Gastrocnemius medialis (tissue), 4 donors: Measurements from ENCODE around the gene KIRREL3.

Experiments used
- CTCF ChIP-seq, 5 experiments: fragments of 450-650 bp in 3 of 5; fragments of 200-600 bp in 2 of 5; sonication (generic) in 2 of 5; IDR thresholded peaks in 4 of 5; conservative IDR thresholded peaks in 1 of 5; 1 replicate in 4 of 5; 2 replicates in 1 of 5; pipeline ENCODE4 v1.5.1; 2016 to 2019; ENCODE audit warnings: antibody characterized with exemption in 5 of 5, mild to moderate bottlenecking in 3 of 5, moderate library complexity in 3 of 5
- POLR2A ChIP-seq, 2 donors: fragments of 450-650 bp; IDR thresholded peaks; one replicate each; pipeline ENCODE4 v1.6.1; 2017; ENCODE audit warnings: antibody characterized with exemption in 2 of 2, mild to moderate bottlenecking in 2 of 2, moderate library complexity in 2 of 2

GRCh38 chr11:127037596-127037995 is 37.0 kb upstream of the KIRREL3 start:
- no peak for TF ChIP-seq CTCF (IDR thresholded peaks at IDR 0.05 in 4 of 5, conservative IDR thresholded peaks at IDR 0.05 in 1 of 5)
- TF ChIP-seq POLR2A (IDR thresholded peaks at IDR 0.05), result no peak
